ENCODE data around the gene FBXO30. TPM values are rescaled to one million over a fixed set of nuclear protein-coding genes. Genes with fewer than 3 reads are reported as not detected.

The FBXO30 gene
- total RNA-seq, 2 donors from 2014 or later: 9.8 to 10.9 TPM

DNA sequence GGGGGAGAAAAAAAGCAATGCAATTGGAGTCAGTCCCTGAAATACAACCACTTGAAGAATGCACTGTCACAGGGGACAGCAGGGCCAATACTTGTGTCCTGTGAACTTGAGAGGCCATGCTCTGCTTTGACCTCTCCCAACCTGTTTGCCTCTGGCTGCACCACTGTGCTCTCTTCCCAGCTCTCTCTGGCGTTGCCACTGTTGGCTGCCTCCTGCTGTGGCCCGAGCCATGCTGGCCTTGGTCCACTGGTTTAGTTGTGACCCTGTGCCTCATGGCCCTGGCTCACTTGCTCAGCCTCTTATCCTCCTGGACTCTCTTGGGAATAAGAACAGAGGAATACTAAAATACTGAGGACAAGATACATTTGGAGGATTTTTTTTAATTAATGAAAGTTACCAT, 14.5 kb upstream of the FBXO30 start:
- Histone ChIP-seq H3K36me3 (no peaks in the 10 kb centered on the region), H3K4me3 (no peak overlapping the region), H3K9me3 (no peaks in the 10 kb centered on the region), H3K27me3 (no peaks in the 10 kb centered on the region), H3K27ac (no peak overlapping the region), H3K4me1 (no peaks in the 10 kb centered on the region)
- TF ChIP-seq, protein P1, sequence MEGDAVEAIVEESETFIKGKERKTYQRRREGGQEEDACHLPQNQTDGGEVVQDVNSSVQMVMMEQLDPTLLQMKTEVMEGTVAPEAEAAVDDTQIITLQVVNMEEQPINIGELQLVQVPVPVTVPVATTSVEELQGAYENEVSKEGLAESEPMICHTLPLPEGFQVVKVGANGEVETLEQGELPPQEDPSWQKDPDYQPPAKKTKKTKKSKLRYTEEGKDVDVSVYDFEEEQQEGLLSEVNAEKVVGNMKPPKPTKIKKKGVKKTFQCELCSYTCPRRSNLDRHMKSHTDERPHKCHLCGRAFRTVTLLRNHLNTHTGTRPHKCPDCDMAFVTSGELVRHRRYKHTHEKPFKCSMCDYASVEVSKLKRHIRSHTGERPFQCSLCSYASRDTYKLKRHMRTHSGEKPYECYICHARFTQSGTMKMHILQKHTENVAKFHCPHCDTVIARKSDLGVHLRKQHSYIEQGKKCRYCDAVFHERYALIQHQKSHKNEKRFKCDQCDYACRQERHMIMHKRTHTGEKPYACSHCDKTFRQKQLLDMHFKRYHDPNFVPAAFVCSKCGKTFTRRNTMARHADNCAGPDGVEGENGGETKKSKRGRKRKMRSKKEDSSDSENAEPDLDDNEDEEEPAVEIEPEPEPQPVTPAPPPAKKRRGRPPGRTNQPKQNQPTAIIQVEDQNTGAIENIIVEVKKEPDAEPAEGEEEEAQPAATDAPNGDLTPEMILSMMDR (IDR thresholded peaks at IDR 0.05): no peak
- DNase-seq (ENCODE audit: low spot score): no peak

DNA sequence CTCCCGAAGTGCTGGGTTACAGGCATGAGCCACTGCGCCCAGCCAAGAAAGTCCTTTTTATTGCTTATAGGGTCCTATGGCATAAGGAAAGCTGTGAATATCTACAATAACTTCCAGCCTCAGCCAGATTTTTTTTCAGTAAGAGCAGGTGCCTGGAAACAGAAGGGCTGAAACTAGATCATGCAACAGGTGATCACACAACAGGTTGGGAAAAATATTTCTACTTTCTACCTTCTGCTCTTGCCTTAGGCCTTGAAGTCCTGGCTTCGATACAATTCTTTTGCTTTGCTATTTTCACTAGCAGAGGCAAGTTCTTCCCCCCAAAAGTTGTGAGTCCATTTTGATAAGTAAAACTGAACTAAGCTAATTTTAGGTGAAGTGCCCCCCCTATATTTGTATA, 9.7 kb upstream of the FBXO30 start:
- H3K27me3 ChIP-seq: no peaks in the 10 kb centered on the region
- TF ChIP-seq, protein P1 (IDR thresholded peaks at IDR 0.05): no peak
- no peak overlapping the region for H3K4me3 ChIP-seq
- H3K9me3 ChIP-seq: no peaks in the 10 kb centered on the region
- no peaks in the 10 kb centered on the region for H3K36me3 ChIP-seq
- H3K27ac ChIP-seq: no peak overlapping the region
- no peak for DNase-seq (ENCODE audit: low spot score)
- H3K4me1 ChIP-seq: no peaks in the 10 kb centered on the region

DNA sequence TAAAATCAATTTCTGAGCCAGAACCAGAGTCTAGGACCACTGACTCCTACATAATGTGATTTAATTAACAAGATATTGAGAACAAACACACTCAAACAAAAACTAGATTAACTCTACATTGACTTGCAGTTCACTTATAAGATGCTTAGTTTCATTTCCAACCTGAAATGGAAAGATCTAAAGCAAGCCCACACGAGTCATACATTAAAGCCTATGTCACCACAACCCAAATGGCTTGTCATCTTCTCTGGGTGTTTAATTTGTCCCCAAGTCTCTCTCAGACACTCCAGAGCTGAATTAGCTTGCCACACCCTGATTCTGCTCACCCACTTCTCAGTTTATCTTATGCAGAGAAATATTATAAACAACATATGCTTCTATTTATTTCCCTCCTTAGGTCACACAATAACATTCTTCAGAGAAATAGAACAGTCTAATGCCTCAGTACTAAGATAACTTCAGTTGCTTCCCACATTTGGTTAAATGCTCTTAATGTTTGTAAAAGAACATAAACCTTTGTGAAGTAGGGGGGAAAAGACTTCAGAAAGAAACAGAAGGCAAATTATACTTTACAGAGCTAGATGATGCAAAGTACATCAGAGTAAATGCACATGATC, 8.8 kb upstream of the FBXO30 start:
- TF ChIP-seq, protein P1 (IDR thresholded peaks at IDR 0.05): no peak
- no peak overlapping the region for H3K27ac ChIP-seq
- no peaks in the 10 kb centered on the region for H3K27me3 ChIP-seq
- no peak overlapping the region for H3K4me3 ChIP-seq
- DNase-seq (ENCODE audit: low spot score): no peak
- no peaks in the 10 kb centered on the region for H3K36me3 ChIP-seq
- no peaks in the 10 kb centered on the region for H3K4me1 ChIP-seq
- no peaks in the 10 kb centered on the region for H3K9me3 ChIP-seq

DNA sequence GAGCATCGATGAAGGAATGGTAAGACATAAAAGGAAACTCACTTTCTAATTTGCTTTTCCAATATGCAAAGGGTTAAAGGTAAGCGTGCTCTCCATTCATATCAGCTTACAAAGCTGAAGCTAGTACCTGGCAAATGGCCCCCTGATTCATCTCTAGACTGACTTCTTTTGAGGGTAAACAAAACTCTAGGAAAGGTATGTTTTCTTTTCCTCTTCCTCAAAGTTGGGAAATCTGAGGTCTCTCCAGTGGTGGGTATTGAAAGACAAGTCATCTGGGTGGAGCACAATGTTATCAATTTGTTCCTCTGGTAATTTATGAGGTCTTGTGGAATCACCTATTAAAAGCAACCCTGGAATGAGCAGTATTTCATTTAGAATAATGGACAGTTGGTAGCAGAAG, 7.9 kb upstream of the FBXO30 start:
- no peak for DNase-seq (ENCODE audit: low spot score)

DNA sequence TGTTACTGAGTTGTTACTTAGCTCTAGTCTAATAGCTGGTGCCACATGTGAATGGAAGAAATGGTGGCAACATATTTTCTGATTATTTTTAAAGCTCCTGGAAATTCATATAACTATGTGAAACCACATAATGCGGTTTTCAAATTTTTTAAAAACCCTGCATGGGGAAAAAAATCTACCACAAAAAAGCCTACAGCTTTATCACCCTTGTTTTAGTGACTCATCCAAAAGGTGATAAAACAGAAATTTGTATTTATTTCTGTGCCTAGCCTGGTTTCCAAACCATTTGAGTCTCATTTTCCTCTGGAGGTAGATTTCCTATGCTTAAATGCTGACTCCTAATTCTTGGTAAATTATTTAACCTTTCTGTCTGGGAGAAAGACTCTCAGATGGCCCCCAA, 5.4 kb upstream of the FBXO30 start:
- no peak for DNase-seq (ENCODE audit: low spot score)
- TF ChIP-seq, protein P1 (IDR thresholded peaks at IDR 0.05): no peak
- no peaks in the 10 kb centered on the region for H3K27me3 ChIP-seq
- H3K36me3 ChIP-seq: no peaks in the 10 kb centered on the region
- H3K4me1 ChIP-seq: peaks cover 0 to 12% of the 10 kb centered on the region in 2 donors
- no peak overlapping the region for H3K4me3 ChIP-seq
- H3K27ac ChIP-seq: no peak overlapping the region
- H3K9me3 ChIP-seq: no peaks in the 10 kb centered on the region

More for the DNA sequence above, 7.9 kb upstream of the FBXO30 start:
- no peak overlapping the region for H3K27ac ChIP-seq
- TF ChIP-seq, protein P1 (IDR thresholded peaks at IDR 0.05): no peak
- no peaks in the 10 kb centered on the region for H3K9me3 ChIP-seq
- no peak overlapping the region for H3K4me3 ChIP-seq
- no peaks in the 10 kb centered on the region for H3K27me3 ChIP-seq
- no peaks in the 10 kb centered on the region for H3K36me3 ChIP-seq
- H3K4me1 ChIP-seq: no peaks in the 10 kb centered on the region

DNA sequence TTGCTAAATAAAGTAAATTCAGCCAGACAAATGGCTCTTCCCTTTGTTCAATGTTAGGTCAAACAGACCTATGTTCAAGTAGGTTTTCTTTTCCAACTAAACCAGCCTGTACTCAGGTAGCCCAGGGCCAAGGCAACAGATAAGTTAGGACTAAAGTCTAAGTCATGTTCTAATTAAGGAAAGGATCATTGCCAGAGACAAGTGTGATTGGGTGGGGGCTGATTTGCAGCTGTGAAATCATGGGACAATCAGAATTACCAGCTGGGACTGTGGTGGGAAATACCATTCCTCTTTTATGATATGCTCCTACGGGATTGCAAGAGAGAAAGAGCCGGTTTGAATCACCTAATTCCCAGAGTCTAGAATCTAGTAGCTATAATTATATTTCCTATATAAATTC, 4.2 kb upstream of the FBXO30 start:
- TF ChIP-seq, protein P1 (IDR thresholded peaks at IDR 0.05): no peak
- H3K4me3 ChIP-seq: no peak overlapping the region
- H3K27ac ChIP-seq: peak overlapping the region in 1 of 2 donors; percentile 57
- peaks cover 0 to 12% of the 10 kb centered on the region in 2 donors for H3K4me1 ChIP-seq
- no peak for DNase-seq (ENCODE audit: low spot score)
- H3K27me3 ChIP-seq: no peaks in the 10 kb centered on the region
- H3K36me3 ChIP-seq: no peaks in the 10 kb centered on the region
- no peaks in the 10 kb centered on the region for H3K9me3 ChIP-seq

Measured in right atrium auricular region (tissue), 2 donors.